GM12892 (cell line): Measurements from ENCODE around the gene SMIM8.

Source experiments
- DNase-seq: peaks from one replicate; pipeline ENCODE4 v3.0.0; 2011; ENCODE audit not compliant: insufficient read length
- FAIRE-seq: peaks from 2 replicates; lab custom pipeline; 2011; peaks lifted over from hg19 to GRCh38; lab: Jason Lieb, UNC
- POLR2A ChIP-seq: IDR thresholded peaks from 2 replicates; pipeline ENCODE4 v1.6.1; 2011; ENCODE audit warnings: low read depth, low read length, control low read depth
- POLR2AphosphoS5 ChIP-seq: IDR thresholded peaks from 2 replicates; pipeline ENCODE4 v1.6.1; 2011; ENCODE audit warnings: low read depth, low read length, control low read depth
- TAF1 ChIP-seq: IDR thresholded peaks from 2 replicates; pipeline ENCODE4 v1.6.1; 2011; ENCODE audit warnings: low read depth, mild to moderate bottlenecking, control low read depth, low read length, borderline replicate concordance

The SMIM8 gene

DNA sequence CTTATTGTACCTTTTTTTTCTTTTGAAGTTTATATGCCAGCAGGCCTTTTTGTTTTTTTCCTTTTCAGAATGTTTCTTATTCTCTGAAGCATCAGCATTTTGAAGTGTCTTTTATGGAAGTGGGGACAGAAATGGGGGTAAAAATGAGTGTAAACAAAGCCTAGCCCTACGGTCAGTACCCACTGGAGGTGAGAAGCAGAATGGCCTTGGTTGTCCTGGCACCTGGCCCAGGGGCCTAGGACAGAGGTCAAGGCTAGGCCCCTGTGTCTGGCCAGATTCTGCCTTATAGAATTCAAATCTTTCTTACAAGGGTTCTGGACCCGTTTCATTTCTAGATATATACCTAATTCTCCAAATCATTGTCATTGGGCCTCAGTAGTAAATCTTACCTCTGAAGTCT is 18.8 kb downstream of the SMIM8 start:
- FAIRE-seq = no peak
- TF ChIP-seq POLR2AphosphoS5 (no peak), TAF1 (no peak), POLR2A (no peak)
- no peak for DNase-seq

DNA sequence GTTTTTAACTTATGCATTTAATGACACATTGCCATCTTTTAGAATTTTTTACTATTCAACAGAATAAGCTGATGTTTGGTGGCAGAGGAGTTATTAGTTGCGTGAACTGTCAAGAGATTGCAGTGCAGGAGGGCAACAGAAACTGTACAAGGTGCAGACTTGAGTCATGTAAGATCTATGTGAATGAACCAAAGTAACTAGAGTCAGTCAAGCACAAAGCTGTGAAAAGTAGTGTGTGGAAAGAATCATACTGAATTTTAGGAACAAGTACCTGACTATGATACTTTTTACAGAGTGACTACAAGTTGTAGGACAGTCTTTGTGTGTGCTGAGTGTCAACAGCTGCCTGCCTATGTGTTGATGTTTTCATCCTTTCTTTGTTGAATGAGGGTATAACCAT is 19.5 kb downstream of the SMIM8 start:
- TF ChIP-seq POLR2A = no peak
- no peak for TF ChIP-seq TAF1
- no peak for TF ChIP-seq POLR2AphosphoS5
- DNase-seq (no peak), FAIRE-seq (no peak)

DNA sequence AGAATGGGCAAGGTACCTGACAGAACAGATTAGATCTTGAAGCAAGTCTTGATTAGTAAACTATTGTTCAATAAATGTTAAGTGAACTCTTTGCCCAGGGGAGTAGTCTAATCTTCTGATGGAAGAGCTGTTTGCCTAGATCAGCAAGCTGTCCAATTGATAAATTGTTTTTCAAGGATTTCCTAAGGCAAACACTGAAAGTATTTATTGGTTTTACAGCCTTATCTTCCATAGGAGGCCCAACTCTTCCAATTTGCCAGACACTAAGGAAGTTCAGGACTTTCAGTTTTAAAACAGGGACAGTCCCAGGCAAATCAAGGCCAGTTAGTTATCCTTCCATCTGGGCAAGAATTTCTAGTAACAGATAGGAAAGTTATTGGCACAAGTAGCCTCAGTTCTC is 20.4 kb downstream of the SMIM8 start:
- FAIRE-seq (peak; percentile 33), DNase-seq (no peak)
- TF ChIP-seq POLR2A = no peak
- no peak for TF ChIP-seq POLR2AphosphoS5
- TF ChIP-seq TAF1 = no peak

DNA sequence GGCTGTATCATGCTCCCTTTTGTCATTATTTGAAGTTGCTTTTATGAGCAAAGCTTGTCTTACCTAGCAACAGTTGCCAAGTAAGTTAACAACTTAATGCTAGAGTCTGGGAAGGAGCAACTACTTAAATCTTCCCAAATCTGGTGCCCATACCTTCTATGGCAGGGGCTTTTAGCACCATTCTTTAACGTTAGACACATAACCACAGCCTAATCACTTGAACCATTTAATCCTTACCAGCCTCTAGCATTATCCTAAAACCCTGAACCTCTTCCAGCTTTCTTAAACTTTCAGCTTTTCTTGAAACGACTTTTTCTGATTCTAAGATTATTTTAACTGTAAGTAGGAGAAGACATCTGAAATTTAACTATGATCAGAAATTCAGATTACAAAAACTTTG is 22.3 kb downstream of the SMIM8 start, which contains the start of gene C6orf163:
Gene C6orf163 (plus strand): TSS at position 83 of the 400 bp plus-strand sequence. CDS start 287 bp downstream, at position 370.
- no peak for DNase-seq
- no peak for TF ChIP-seq POLR2A
- no peak for TF ChIP-seq POLR2AphosphoS5
- no peak for TF ChIP-seq TAF1
- FAIRE-seq = no peak

DNA sequence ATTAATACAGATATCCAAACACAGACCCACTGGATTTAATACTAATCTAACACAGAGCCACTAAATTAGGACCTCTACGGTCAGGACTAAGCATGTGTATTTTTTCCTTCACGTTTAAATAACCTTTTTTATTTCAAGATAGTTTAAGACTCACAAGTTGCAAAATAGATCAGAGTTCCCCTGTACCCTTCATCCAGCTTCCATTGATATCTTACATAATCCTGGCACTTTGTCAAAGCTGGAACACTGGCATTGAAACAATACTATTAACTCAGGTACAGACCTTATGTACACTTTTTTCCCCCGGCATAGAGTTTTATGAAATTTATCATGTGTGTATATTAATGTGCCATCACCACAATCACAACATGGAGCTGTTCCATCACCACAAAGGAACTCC is 24.3 kb downstream of the SMIM8 start:
- TF ChIP-seq POLR2A (no peak), POLR2AphosphoS5 (no peak), TAF1 (no peak)
- FAIRE-seq (no peak), DNase-seq (no peak)

DNA sequence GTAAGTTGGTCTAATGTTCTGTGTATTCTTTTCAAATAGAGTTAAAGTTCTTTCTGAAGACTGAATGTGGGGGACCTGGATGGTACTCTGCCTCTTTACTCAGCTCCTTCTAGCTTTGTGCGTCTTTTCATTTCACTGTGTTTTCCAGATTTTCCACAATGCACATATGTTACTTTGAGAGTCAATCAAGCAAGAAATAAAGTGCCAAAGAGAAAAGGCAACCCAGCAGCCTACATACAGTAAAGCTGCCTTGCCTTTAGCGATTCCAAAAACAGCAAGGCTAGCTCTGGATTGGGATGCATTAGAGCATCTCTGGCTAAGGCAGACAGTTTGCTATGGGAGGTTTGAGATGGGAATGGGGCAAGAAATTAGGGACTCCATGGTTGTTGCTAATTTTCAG is 27.5 kb downstream of the SMIM8 start:
- FAIRE-seq (no peak), DNase-seq (no peak)
- TF ChIP-seq POLR2A (no peak), POLR2AphosphoS5 (no peak)

DNA sequence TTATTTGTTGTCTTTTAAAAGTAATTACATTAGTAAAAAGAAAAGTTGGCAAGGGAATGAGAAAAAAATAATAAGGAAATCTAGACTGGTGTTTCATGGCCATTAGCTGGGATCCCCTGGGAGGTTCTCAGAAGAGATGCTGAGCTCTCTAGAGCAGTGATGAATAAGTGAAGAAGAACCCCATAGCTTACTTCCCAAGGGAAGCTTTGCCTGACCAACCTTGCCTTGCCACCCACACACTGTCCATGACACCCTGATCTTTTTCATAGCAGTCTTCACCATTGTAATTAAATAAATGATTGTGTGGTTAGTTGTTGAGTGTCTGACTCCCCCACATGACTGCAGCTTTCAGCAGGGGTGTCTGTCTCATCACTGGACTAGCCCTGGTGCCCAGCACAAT is 28.1 kb downstream of the SMIM8 start:
- TF ChIP-seq TAF1 (no peak), POLR2AphosphoS5 (no peak), POLR2A (no peak)
- no peak for FAIRE-seq
- no peak for DNase-seq

DNA sequence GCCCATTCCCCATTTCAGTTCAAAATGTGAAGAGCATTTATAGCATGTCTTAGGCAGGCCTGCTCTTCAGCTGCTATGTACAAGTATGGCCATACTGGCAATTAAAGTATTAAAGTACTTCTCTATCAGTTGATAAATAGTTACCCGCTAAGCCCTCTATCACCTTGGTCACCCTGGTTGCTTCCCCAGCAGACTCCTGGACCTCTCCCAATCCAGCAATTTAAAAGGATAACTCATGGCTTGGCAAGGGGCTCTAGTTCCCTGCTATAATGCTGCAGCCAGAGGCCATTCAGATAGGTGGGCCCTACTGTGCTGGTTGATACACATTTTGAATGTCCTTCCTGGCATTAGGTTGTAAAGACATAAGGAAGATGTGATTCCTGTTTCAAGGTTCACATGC is 29.2 kb downstream of the SMIM8 start:
- TF ChIP-seq POLR2A (no peak), POLR2AphosphoS5 (no peak), TAF1 (no peak)
- DNase-seq (no peak), FAIRE-seq (no peak)

DNA sequence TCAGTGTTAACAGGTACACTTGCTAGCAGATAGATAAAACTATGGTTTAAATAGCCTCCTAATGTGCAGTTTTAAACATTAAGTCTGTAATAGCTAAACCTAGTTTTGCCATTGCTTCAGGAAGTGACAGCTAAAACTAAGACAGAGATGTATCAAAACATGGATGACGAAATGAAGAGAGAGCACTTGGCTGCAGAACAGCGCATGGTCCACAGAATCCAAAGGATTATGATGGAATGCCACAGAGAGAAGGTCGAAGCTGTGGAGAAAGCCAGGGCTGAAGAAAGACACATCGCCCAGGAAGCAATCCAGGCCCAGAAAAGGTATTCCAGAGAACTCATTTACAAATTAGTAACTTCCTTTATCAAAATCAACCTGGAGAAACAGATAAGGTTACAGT is 33.8 kb downstream of the SMIM8 start:
- FAIRE-seq (no peak), DNase-seq (no peak)
- no peak for TF ChIP-seq POLR2AphosphoS5
- no peak for TF ChIP-seq POLR2A
- no peak for TF ChIP-seq TAF1

DNA sequence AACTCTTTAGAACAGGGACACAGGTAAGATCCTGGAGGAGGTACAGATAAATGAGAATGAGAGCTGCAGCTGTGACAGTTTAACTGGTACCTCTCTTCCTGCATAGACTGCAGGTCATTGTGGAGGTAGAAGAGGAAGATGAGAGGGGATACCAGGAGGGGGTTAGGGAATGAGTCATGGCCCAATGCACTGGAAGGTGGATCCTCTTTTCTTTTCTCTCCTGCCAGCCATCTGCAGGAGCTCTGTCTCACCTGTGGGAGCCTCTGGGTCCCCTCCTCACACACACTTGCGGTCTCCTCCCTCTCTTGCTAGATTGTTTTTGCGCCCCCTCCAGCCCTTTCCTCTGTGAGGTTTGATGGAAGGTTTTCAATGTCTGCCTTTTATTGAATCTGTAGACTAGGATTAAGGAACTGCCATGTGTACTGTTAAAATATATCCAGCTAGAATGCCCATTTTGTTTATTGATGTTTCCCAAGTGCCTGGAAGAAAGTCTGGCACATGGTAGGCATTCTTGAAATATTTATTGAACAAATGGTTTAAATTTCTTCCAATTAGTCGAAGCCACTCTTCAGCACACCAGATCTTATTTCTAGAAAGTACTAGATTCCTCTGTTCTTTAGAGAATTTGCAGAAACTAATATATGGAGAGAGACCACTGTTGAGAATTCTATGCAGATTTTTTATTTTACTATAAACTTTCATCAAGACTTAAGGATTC is 35.2 kb downstream of the SMIM8 start:
- no peak for FAIRE-seq
- DNase-seq = no peak
- no peak for TF ChIP-seq POLR2A
- TF ChIP-seq TAF1 = no peak
- TF ChIP-seq POLR2AphosphoS5 = no peak

DNA sequence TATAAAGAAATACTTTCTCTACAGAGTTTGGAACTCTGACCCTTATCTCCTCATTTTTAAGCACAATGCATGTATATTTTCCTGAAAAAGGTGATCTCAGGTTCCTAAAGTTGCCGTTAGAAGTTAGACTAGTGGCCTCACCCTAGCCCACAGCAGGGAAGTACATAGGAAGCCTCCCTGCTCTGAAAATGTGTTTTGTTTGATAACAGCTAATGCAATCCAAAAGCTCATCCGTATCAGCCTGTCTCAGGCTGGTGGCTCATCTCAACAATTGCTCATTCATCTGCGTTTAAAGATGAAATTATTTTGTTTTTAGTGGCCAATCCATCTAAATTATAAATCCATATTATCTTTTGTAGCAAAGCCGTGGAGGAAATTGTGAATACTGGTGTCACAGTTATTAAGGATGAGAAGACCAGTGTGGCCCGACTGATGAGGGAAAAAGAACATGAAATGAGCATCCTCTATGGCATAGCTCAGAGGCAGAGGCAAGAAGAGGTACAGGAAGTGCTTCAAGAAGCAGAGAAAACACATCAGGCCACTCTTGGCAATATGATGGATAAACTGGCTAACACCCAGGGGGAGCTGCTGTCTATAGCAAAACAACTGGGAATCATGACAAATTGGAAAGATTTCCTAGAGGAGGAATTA is 42.3 kb downstream of the SMIM8 start:
- DNase-seq (no peak), FAIRE-seq (no peak)
- TF ChIP-seq POLR2AphosphoS5 (no peak), POLR2A (no peak), TAF1 (no peak)
